Lower lobe of right lung (tissue), 2 donors: Measurements from ENCODE around the gene SND1. TPM values are rescaled to one million over a fixed set of nuclear protein-coding genes. Genes with fewer than 3 reads are reported as not detected.

Experiments used
- ATAC-seq, 2 donors: fragments of 200-7000 bp; cut with Tn5 transposase; one replicate each; pipeline ENCODE4 v1.9.1; 2020 to 2022; ENCODE audit warnings: mild to moderate bottlenecking in 2 of 2, moderate library complexity in 2 of 2
- DNase-seq: peaks from one replicate; pipeline ENCODE4 v3.0.0-alpha.2; 2020
- H3K27ac ChIP-seq: fragments of 200-600 bp; one replicate; pipeline ENCODE4 v1.8.0; 2022
- H3K27me3 ChIP-seq: fragments of 200-600 bp; one replicate; pipeline ENCODE4 v1.8.0; 2022; ENCODE audit warnings: low read depth
- H3K36me3 ChIP-seq: fragments of 200-600 bp; one replicate; pipeline ENCODE4 v1.8.0; 2022; ENCODE audit warnings: mild to moderate bottlenecking
- H3K4me1 ChIP-seq: fragments of 200-600 bp; one replicate; pipeline ENCODE4 v1.8.0; 2022
- H3K4me3 ChIP-seq: fragments of 200-600 bp; one replicate; pipeline ENCODE4 v1.8.0; 2022; ENCODE audit warnings: mild to moderate bottlenecking
- H3K9me3 ChIP-seq: fragments of 200-600 bp; one replicate; pipeline ENCODE4 v1.8.0; 2022
- intact Hi-C: fragments of 100-400 bp; cut with DNase I; formaldehyde crosslinking; loops from one replicate; pipeline ENCODE4 v1.11.0; 2022
- total RNA-seq: library from RNA; stranded (reverse); fragmentation: NEBNext Ultra II Directional; extraction: Animal tissue kit (Norgen Biotek cat#: 25700); gene quantifications from one replicate; pipeline ENCODE4 v1.2.1, GENCODE V29; 2021
- TF ChIP-seq, protein P1 (sequence below): fragments of 200-600 bp; IDR thresholded peaks from one replicate; pipeline ENCODE4 v1.8.0; 2022; ENCODE audit warnings: antibody characterized with exemption, mild to moderate bottlenecking
- donor health status: DM: no; HTN: yes; CAD: no; lungs with severe emphysema.

Gene SND1
- total RNA-seq, 1 donor from 2014 or later = 142 TPM

- peaks cover 47% of the 10 kb centered on the region for H3K4me1 ChIP-seq
- H3K9me3 ChIP-seq = no peaks in the 10 kb centered on the region
- H3K27me3 ChIP-seq = no peaks in the 10 kb centered on the region
- intact Hi-C loops = no loop called here
- no peak for ATAC-seq
- DNase-seq = no peak
- no peaks in the 10 kb centered on the region for H3K36me3 ChIP-seq
- peak overlapping the region; percentile 58 for H3K4me3 ChIP-seq
- no peak overlapping the region for H3K27ac ChIP-seq
- TF ChIP-seq, protein P1, sequence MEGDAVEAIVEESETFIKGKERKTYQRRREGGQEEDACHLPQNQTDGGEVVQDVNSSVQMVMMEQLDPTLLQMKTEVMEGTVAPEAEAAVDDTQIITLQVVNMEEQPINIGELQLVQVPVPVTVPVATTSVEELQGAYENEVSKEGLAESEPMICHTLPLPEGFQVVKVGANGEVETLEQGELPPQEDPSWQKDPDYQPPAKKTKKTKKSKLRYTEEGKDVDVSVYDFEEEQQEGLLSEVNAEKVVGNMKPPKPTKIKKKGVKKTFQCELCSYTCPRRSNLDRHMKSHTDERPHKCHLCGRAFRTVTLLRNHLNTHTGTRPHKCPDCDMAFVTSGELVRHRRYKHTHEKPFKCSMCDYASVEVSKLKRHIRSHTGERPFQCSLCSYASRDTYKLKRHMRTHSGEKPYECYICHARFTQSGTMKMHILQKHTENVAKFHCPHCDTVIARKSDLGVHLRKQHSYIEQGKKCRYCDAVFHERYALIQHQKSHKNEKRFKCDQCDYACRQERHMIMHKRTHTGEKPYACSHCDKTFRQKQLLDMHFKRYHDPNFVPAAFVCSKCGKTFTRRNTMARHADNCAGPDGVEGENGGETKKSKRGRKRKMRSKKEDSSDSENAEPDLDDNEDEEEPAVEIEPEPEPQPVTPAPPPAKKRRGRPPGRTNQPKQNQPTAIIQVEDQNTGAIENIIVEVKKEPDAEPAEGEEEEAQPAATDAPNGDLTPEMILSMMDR = no peak
Observed at GRCh38 chr7:128030263-128030653, 378.3 kb downstream of the SND1 start.

DNA sequence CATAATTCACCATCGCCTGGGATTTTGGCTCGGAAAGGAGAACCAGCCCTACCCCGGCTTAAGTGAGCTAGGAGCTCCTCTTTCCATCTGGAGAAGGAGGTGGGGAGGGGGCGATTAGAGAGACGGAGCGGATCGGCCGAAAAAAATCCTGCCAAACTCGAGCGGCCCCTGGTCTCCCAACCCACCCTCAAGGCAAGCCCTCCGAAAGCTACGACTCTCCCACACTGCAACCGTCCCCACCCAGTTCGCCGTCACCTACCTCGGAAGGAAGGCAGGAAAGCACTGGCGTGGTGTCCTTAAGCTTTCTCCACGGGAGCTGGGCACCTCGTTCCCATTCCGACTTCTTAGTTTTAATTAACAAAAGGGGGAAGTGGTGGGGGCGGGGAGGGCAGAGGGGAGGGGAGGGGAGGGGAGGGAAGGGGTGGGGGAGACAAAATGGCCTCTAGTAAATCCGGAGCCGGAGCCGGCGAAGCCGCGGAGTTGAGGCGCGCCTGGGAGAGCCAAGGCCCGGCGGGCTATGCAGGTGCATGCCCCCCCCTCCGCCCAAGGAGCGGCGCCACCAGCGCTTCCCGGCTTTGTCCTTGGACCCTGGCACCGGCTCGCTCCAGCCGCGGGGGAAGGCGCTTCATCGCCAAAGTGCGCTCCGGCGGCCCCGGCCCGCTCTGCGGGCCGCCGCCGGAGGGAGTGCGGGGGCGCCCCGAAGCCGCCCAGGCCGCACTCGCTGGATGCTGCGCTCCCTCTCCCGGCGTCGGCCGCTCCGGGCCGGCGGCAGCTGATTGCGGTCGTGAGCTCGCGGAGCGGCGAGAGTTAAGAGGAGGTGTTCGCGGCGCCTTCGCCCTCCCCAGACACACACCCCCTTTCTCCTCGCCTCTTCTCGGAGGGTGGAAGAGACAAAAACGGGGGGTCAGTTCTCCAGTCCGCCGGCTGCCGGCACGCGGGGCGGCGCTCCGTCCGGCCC is 378.9 kb downstream of the SND1 start, which contains the start of gene LRRC4:
TSS of gene LRRC4 (minus strand) at position 784 of the 958 bp plus-strand sequence. CDS start 797 bp downstream, outside the sequence.
- Histone ChIP-seq H3K27ac (peak within 1 kb of the TSS; percentile 62), H3K36me3 (no peaks in the 10 kb centered on the region), H3K4me3 (peak within 1 kb of the TSS; percentile 67), H3K4me1 (peaks cover 41% of the 10 kb centered on the region), H3K9me3 (no peaks in the 10 kb centered on the region), H3K27me3 (no peaks in the 10 kb centered on the region)
- peak; percentile 30 to 58 for ATAC-seq
- TF ChIP-seq, protein P1 = peak; percentile 16
- DNase-seq = peak; percentile 65
- intact Hi-C loops = no loop called here

GRCh38 chr7:128031901-128032604 is 380.1 kb downstream of the SND1 start:
- no peaks in the 10 kb centered on the region for H3K9me3 ChIP-seq
- intact Hi-C loops = no loop called here
- TF ChIP-seq, protein P1 = peak; percentile 31
- H3K27ac ChIP-seq = peak overlapping the region; percentile 62
- no peaks in the 10 kb centered on the region for H3K36me3 ChIP-seq
- peak; percentile 64 for DNase-seq
- H3K27me3 ChIP-seq = no peaks in the 10 kb centered on the region
- H3K4me1 ChIP-seq = peaks cover 30% of the 10 kb centered on the region
- ATAC-seq = peak; percentile 73 to 74
- peak overlapping the region; percentile 67 for H3K4me3 ChIP-seq

GRCh38 chr7:128032605-128033235 is 380.7 kb downstream of the SND1 start:
- TF ChIP-seq, protein P1 = no peak
- H3K4me1 ChIP-seq = peaks cover 23% of the 10 kb centered on the region
- intact Hi-C loops = no loop called here
- H3K36me3 ChIP-seq = no peaks in the 10 kb centered on the region
- ATAC-seq (peak in 1 of 2 donors; percentile 48), DNase-seq (peak; percentile 58)
- H3K4me3 ChIP-seq = peak overlapping the region; percentile 67
- H3K27me3 ChIP-seq = no peaks in the 10 kb centered on the region
- no peak overlapping the region for H3K27ac ChIP-seq
- H3K9me3 ChIP-seq = no peaks in the 10 kb centered on the region

DNA sequence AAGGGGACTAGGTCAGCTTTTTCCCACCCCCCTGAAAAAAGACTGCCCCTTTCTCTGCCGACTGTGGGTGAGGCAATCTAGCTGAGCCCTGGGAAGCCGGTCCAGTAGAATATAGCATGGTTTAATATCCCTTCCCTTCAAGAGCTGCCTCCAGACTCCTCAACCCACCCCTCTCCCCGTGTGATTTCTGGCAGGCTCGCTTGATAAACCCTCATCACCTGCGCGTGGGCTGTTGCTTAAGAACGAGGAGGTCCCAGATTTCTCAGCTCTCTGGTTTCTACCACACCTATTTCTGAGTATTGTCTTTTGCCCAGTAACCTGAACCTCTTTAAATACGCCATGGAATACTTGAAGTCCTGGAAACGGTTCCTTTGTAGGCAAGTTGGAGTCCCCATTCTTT is 381.3 kb downstream of the SND1 start:
- Histone ChIP-seq H3K36me3 (no peaks in the 10 kb centered on the region), H3K9me3 (no peaks in the 10 kb centered on the region), H3K4me3 (no peak overlapping the region), H3K4me1 (peaks cover 21% of the 10 kb centered on the region), H3K27ac (no peak overlapping the region), H3K27me3 (no peaks in the 10 kb centered on the region)
- TF ChIP-seq, protein P1 = no peak
- DNase-seq = no peak
- intact Hi-C loops = no loop called here
- ATAC-seq = peak; percentile 15 to 19
